Measurements from ENCODE around the gene SFSWAP.

SFSWAP gene

DNA sequence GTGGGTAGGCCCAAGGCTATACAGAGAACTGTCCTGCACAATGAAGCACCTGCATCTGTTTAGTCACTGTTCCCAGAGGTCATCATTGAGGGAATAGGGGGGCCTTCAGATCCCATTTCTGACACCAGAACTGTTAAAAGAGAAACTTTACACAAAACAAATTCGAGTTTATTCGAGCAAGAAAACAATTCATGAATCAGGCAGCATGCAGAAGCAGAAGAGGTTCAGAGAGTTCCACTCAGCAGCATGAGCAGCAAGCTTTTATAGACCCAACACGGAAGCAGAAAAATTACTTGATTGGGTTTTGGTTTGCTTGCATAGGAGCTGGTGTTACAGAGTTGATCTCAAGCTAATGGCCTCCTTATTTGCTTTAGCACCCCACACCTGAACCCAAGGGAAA is 1.7 kb upstream of the SFSWAP start:
- DNase-seq (ENCODE audit: low read depth, low spot score): no peak
- ChIA-PET CTCF (no interaction called here), POLR2A (no interaction called here)

DNA sequence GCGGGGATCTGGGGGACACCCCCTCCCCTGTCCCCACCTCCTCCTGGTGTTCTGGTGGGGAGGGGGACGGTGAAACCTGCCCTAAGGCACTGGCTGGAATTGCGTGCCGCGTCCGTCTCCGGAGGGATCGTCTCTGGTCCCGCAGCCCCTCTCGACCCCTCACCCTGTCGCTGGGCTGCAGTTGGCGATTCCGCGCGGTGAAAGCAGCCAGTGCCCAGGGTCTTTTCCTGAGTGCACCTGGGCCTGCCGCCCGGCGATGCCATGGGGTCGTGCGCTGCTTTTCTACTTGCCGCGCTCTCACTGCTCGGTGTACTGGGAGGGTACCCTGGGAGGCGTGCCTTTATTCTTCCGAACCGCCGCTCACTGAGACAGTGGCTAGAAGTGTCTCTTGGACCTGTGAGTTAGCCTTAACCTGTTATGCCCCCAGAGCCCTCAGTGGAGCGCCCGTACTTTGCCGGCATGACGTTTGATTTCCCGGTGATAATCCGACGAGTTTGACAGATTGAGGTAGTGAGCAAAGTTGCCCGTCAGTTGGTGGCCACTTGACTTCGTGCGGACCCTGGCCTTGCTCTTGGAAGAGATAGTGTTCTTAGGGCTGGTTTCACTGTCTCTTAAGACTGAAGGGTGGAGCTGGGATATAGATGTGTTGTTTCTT is 788 bp downstream of the SFSWAP start:
- no peak for DNase-seq (ENCODE audit: low read depth, low spot score)
- ChIA-PET POLR2A (interaction anchor here (0.6 to 1.3 kb wide), 2 partner anchors 36 to 83 kb away, joined by 3 to 5 read pairs; no protein-coding TSS in a partner anchor), CTCF (interaction anchor here (0.9 to 1.2 kb wide), 2 partner anchors 15 to 885 kb away, joined by 3 read pairs; no protein-coding TSS in a partner anchor)
- TF ChIP-seq, protein P1, sequence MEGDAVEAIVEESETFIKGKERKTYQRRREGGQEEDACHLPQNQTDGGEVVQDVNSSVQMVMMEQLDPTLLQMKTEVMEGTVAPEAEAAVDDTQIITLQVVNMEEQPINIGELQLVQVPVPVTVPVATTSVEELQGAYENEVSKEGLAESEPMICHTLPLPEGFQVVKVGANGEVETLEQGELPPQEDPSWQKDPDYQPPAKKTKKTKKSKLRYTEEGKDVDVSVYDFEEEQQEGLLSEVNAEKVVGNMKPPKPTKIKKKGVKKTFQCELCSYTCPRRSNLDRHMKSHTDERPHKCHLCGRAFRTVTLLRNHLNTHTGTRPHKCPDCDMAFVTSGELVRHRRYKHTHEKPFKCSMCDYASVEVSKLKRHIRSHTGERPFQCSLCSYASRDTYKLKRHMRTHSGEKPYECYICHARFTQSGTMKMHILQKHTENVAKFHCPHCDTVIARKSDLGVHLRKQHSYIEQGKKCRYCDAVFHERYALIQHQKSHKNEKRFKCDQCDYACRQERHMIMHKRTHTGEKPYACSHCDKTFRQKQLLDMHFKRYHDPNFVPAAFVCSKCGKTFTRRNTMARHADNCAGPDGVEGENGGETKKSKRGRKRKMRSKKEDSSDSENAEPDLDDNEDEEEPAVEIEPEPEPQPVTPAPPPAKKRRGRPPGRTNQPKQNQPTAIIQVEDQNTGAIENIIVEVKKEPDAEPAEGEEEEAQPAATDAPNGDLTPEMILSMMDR (IDR thresholded peaks at IDR 0.05; ENCODE audit: insufficient read depth, low read length, missing control alignments): no peak
- peak overlapping the region; percentile 99 for H3K4me3 ChIP-seq (ENCODE audit: low read depth, low read length)

More for the DNA sequence above, 1.7 kb upstream of the SFSWAP start:
- no peak overlapping the region for H3K4me3 ChIP-seq (ENCODE audit: low read depth, low read length)
- TF ChIP-seq, protein P1 (IDR thresholded peaks at IDR 0.05; ENCODE audit: insufficient read depth, low read length, missing control alignments): no peak

DNA sequence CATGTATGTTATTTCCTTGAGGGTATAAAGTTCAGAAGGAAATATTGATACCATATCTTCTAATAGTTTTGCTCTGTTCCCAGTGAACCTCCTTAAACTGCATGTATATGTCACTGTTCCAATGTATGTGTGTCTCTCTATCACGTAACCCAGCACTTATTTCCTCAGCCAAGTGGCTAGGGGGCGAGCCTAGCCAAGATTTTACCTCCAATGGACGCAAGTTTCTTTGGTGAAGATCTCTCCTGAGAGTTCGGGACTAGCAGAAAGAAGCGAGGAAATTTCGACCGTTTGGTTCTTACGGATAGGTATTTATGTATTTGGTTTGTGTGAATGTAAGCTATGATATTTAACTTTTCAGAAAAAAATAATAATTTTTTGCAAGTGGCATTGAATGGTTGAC is 2.5 kb downstream of the SFSWAP start:
- CTCF ChIA-PET: interaction anchor here (0.7 to 1.2 kb wide), 2 partner anchors 13 to 113 kb away, joined by 3 read pairs; no protein-coding TSS in a partner anchor
- DNase-seq (ENCODE audit: low read depth, low spot score): no peak
- TF ChIP-seq, protein P1 (IDR thresholded peaks at IDR 0.05; ENCODE audit: insufficient read depth, low read length, missing control alignments): no peak
- POLR2A ChIA-PET: no interaction called here
- H3K4me3 ChIP-seq (ENCODE audit: low read depth, low read length): no peak overlapping the region

DNA sequence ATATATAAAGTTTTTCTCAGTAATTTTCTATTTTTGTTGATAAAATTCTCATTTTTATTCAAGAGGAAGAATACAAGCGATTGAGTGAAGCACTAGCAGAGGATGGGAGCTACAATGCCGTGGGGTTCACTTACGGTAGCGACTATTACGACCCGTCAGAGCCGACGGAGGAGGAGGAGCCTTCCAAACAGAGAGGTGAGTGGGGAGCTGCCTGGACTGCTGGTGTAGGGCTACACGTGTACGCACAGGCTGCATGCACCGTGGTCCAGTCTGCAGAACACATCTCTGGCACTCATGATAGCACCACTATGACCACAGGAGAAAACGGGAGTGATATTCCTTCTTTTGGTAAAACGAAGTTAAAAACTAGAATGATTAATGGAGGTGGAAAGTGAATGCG is 3.9 kb downstream of the SFSWAP start:
- no peak for DNase-seq (ENCODE audit: low read depth, low spot score)
- ChIA-PET POLR2A (no interaction called here), CTCF (interaction anchor here (0.6 kb wide), 1 partner anchor 13 kb away, joined by 3 read pairs; no protein-coding TSS in a partner anchor)

DNA sequence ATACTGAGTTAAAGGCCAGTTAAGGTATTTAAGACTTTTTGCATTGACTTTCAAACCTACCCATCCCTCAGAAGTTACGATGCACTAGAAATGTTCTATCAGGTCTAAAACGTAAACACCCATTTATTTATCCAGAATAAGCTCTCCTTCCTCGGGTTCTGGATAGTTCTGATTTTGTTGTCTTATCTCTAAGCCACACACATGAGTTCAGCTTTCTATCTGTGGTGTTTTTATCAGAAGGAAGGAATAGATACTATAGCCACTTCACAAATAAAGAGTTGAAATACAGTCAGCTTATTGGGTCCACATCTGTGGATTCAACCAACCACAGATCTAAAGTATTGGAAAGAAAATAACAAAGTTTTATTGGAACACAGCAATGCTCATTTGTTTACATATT is 5.4 kb downstream of the SFSWAP start:
- TF ChIP-seq, protein P1 (IDR thresholded peaks at IDR 0.05; ENCODE audit: insufficient read depth, low read length, missing control alignments): no peak
- DNase-seq (ENCODE audit: low read depth, low spot score): no peak
- ChIA-PET CTCF (no interaction called here), POLR2A (no interaction called here)
- H3K4me3 ChIP-seq (ENCODE audit: low read depth, low read length): no peak overlapping the region

More for the DNA sequence above, 3.9 kb downstream of the SFSWAP start:
- TF ChIP-seq, protein P1 (IDR thresholded peaks at IDR 0.05; ENCODE audit: insufficient read depth, low read length, missing control alignments): no peak
- H3K4me3 ChIP-seq (ENCODE audit: low read depth, low read length): no peak overlapping the region

DNA sequence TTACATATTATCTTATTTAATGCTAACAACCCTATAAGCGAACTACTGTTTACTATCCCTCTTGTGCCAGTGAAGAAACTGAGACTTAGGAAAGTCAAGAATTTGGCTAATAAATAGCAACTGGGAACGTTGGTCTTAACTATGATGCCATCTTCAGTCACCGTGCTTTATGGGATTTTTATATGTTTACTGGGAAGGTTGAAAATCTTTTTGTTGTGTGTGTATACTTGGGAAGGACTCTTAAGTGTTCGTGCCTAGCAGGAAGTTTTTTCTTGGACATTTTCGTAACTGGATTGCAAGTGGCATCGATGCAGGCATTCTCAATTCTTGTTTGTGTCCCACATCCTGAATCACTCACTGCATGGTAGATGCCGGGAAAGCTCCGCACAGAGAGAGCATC is 9.4 kb downstream of the SFSWAP start:
- CTCF ChIA-PET: no interaction called here
- POLR2A ChIA-PET: no interaction called here
- TF ChIP-seq, protein P1 (IDR thresholded peaks at IDR 0.05; ENCODE audit: insufficient read depth, low read length, missing control alignments): no peak
- no peak for DNase-seq (ENCODE audit: low read depth, low spot score)
- no peak overlapping the region for H3K4me3 ChIP-seq (ENCODE audit: low read depth, low read length)

Data from AG04449 (cell line).